Smooth muscle cell (in vitro differentiated cells): ENCODE results near the gene GLP2R. TPM values are rescaled to one million over a fixed set of nuclear protein-coding genes. Genes with fewer than 3 reads are reported as not detected.

Experiments used
- DNase-seq: peaks from one replicate; lab custom pipeline; 2025; ENCODE audit not compliant: unreplicated experiment; lab: John Stamatoyannopoulos, UW
- H2AFZ ChIP-seq: fragments of 200-600 bp; sonication (generic); 2 replicates; pipeline ENCODE4 v1.6.0; 2016; ENCODE audit warnings: antibody characterized with exemption, low read depth, mild to moderate bottlenecking
- H3F3A ChIP-seq: fragments of 200-600 bp; sonication (generic); 2 replicates; pipeline ENCODE4 v1.6.0; 2017; ENCODE audit warnings: antibody characterized with exemption, low read depth
- H3K27ac ChIP-seq: fragments of 200-600 bp; sonication (generic); 2 replicates; pipeline ENCODE4 v1.5.1; 2016; ENCODE audit warnings: low read depth, mild to moderate bottlenecking
- H3K27me3 ChIP-seq: fragments of 200-600 bp; sonication (generic); 2 replicates; pipeline ENCODE4 v1.6.1; 2016; ENCODE audit warnings: low read depth, mild to moderate bottlenecking
- H3K36me3 ChIP-seq: fragments of 200-600 bp; sonication (generic); 2 replicates; pipeline ENCODE4 v1.5.1; 2016; ENCODE audit warnings: low read depth
- H3K4me1 ChIP-seq: fragments of 200-600 bp; sonication (generic); 2 replicates; pipeline ENCODE4 v1.5.1; 2016; ENCODE audit warnings: low read depth
- H3K4me2 ChIP-seq: fragments of 200-600 bp; sonication (generic); 2 replicates; pipeline ENCODE4 v1.6.0; 2016; ENCODE audit warnings: mild to moderate bottlenecking
- H3K4me3 ChIP-seq: fragments of 200-600 bp; sonication (generic); 2 replicates; pipeline ENCODE4 v1.5.1; 2016; ENCODE audit warnings: mild to moderate bottlenecking
- H3K79me2 ChIP-seq: fragments of 200-600 bp; sonication (generic); 2 replicates; pipeline ENCODE4 v1.6.0; 2016; ENCODE audit warnings: low read depth, mild to moderate bottlenecking
- H3K9ac ChIP-seq: fragments of 200-600 bp; sonication (generic); 2 replicates; pipeline ENCODE4 v1.6.0; 2016; ENCODE audit warnings: low read depth
- H3K9me3 ChIP-seq: fragments of 200-600 bp; sonication (generic); replicated peaks from 2 replicates; pipeline ENCODE4 v1.5.1; 2016; ENCODE audit warnings: low read depth
- H4K20me1 ChIP-seq: fragments of 200-600 bp; sonication (generic); 2 replicates; pipeline ENCODE4 v1.6.0; 2016; ENCODE audit warnings: low read depth
- CTCF ChIP-seq: fragments of 200-600 bp; sonication (generic); IDR thresholded peaks from 2 replicates; pipeline ENCODE4 v1.5.1; 2017; ENCODE audit warnings: borderline replicate concordance, mild to moderate bottlenecking, antibody characterized with exemption; ENCODE audit not compliant: insufficient read depth, poor library complexity, severe bottlenecking
- WGBS: methylation state at CpG from one replicate; pipeline ENCODE4 v1.1.7; 2016; ENCODE audit warnings: low lambda C conversion rate; 5-methylcytosine and 5-hydroxymethylcytosine counted together
- polyA plus RNA-seq: library from polyadenylated mRNA; unstranded; fragments of >200 nt; fragmentation: Nextera tagmentation; extraction: Ambion mirVana; gene quantifications from 2 replicates; pipeline ENCODE4 v1.2.1, GENCODE V29; 2016
- total RNA-seq: library from RNA; depleted of rRNA; stranded (reverse); fragments of >200 nt; gene quantifications from 2 replicates; pipeline ENCODE4 v1.2.3, GENCODE V29; 2014

Gene GLP2R
- total and polyA plus RNA-seq, 2 experiments from 2014 or later, result 0.03 to 0.45 TPM

- H3K27ac ChIP-seq, result no peak overlapping the region
- H3K36me3 ChIP-seq, result no peaks in the 10 kb centered on the region
- TF ChIP-seq CTCF, result no peak
- H3K4me3 ChIP-seq, result no peak overlapping the region
- no peaks in the 10 kb centered on the region for H3K4me1 ChIP-seq
- no peaks in the 10 kb centered on the region for H4K20me1 ChIP-seq
- 92% methylated on average over 5 of the region's 5 CpGs for WGBS
- no peaks in the 10 kb centered on the region for H3F3A ChIP-seq
- H3K4me2 ChIP-seq, result no peak overlapping the region
- no peak overlapping the region for H2AFZ ChIP-seq
- H3K9ac ChIP-seq, result no peak overlapping the region
- no peak for DNase-seq
- H3K79me2 ChIP-seq, result no peaks in the 10 kb centered on the region
- H3K27me3 ChIP-seq, result no peaks in the 10 kb centered on the region
- H3K9me3 ChIP-seq, result no peaks in the 10 kb centered on the region
Observed at GRCh38 chr17:9859781-9860180, 34.1 kb downstream of the GLP2R start.

- TF ChIP-seq CTCF, result no peak
- no peaks in the 10 kb centered on the region for H3K79me2 ChIP-seq
- no peaks in the 10 kb centered on the region for H3K4me1 ChIP-seq
- H3K9me3 ChIP-seq, result no peaks in the 10 kb centered on the region
- H3K4me2 ChIP-seq, result no peak overlapping the region
- H3K9ac ChIP-seq, result no peak overlapping the region
- 88% methylated on average over 7 of the region's 7 CpGs for WGBS
- H4K20me1 ChIP-seq, result no peaks in the 10 kb centered on the region
- H2AFZ ChIP-seq, result no peak overlapping the region
- H3K27ac ChIP-seq, result no peak overlapping the region
- DNase-seq, result no peak
- H3K4me3 ChIP-seq, result no peak overlapping the region
- H3F3A ChIP-seq, result no peaks in the 10 kb centered on the region
- no peaks in the 10 kb centered on the region for H3K36me3 ChIP-seq
- H3K27me3 ChIP-seq, result no peaks in the 10 kb centered on the region
Observed at GRCh38 chr17:9860851-9861250, 35.1 kb downstream of the GLP2R start.

- Histone ChIP-seq H4K20me1 (no peaks in the 10 kb centered on the region), H3K4me3 (no peak overlapping the region), H3F3A (no peaks in the 10 kb centered on the region), H3K9ac (no peak overlapping the region), H3K27me3 (no peaks in the 10 kb centered on the region), H3K36me3 (no peaks in the 10 kb centered on the region), H3K27ac (no peak overlapping the region), H3K4me1 (no peaks in the 10 kb centered on the region), H3K9me3 (no peaks in the 10 kb centered on the region), H3K79me2 (no peaks in the 10 kb centered on the region), H3K4me2 (no peak overlapping the region), H2AFZ (no peak overlapping the region)
- TF ChIP-seq CTCF, result no peak
- WGBS, result 75% methylated on average over 1 of the region's 1 CpG
- DNase-seq, result no peak
Observed at GRCh38 chr17:9862220-9862619, 36.5 kb downstream of the GLP2R start.

- Histone ChIP-seq H4K20me1 (no peaks in the 10 kb centered on the region), H3K4me3 (no peak overlapping the region), H3K27me3 (no peaks in the 10 kb centered on the region), H3F3A (no peaks in the 10 kb centered on the region), H3K79me2 (no peaks in the 10 kb centered on the region), H3K4me2 (no peak overlapping the region), H3K9ac (no peak overlapping the region), H3K9me3 (no peaks in the 10 kb centered on the region), H3K27ac (no peak overlapping the region), H3K36me3 (no peaks in the 10 kb centered on the region), H2AFZ (no peak overlapping the region), H3K4me1 (no peaks in the 10 kb centered on the region)
- no peak for DNase-seq
- no peak for TF ChIP-seq CTCF
- WGBS, result 77% methylated on average over 4 of the region's 4 CpGs
Observed at GRCh38 chr17:9862949-9863348, 37.2 kb downstream of the GLP2R start.
